HG03097 (cell line): Measurements from ENCODE around the gene KCNJ9.

Source experiments
- ATAC-seq: cut with Tn5 transposase; IDR thresholded peaks from one replicate; pipeline ENCODE4 v1.9.1; 2021; ENCODE audit not compliant: unreplicated experiment, low FRiP score

Gene KCNJ9

GRCh38 chr1:160086456-160086892 lies 5.1 kb downstream of the KCNJ9 start:
- no peak for ATAC-seq

- no peak for ATAC-seq
These were observed 5.9 kb downstream of the KCNJ9 start for GRCh38 chr1:160087118-160087662.

DNA sequence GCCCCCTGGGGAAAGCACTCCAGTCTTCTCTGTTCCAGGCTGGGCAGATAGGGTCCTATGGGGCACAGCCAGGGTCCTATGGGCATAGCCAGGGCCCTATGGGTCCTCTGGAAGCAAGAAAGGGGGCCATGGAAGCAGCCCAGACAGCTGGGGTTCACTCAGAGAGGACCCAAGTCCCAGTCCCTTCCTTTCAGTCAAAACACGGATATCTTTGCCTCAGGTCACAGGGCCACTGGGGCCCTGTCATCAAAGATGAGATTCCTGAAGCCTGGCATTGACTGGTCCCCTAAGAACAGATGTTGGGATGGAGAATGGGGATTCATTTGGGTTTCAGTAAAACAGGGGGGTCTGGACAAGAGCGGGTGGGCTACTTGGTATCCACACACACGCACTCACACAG lies 8.5 kb downstream of the KCNJ9 start:
- ATAC-seq, result no peak

GRCh38 chr1:160090760-160091159 lies 9.4 kb downstream of the KCNJ9 start:
- ATAC-seq, result no peak

DNA sequence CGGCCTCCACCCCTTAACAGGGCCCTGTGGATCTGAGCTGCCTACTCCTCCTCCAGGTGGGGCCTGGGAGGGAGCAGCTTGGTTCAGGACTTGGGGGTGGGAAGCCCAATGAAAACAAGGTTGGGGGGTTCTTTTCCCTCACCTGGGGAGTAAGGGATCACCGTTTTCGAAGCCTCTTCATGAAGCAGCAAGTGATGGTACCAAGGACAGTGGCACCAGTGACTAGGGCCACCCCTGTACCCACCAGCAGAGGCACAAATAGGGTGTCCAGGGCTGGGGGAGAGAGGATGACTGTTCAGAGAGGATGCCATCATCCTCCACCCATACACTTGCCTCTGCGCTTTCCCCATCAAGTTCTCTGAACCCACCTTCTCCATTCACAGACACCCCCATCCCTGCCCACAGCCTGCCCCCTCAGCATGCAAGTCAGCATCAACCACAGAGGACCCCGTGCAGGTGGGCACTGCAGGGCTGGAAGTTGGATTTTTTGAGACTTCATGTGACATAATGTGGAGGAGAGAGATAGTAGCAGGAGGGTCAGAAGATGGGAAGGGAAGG lies 10.4 kb downstream of the KCNJ9 start:
- no peak for ATAC-seq

DNA sequence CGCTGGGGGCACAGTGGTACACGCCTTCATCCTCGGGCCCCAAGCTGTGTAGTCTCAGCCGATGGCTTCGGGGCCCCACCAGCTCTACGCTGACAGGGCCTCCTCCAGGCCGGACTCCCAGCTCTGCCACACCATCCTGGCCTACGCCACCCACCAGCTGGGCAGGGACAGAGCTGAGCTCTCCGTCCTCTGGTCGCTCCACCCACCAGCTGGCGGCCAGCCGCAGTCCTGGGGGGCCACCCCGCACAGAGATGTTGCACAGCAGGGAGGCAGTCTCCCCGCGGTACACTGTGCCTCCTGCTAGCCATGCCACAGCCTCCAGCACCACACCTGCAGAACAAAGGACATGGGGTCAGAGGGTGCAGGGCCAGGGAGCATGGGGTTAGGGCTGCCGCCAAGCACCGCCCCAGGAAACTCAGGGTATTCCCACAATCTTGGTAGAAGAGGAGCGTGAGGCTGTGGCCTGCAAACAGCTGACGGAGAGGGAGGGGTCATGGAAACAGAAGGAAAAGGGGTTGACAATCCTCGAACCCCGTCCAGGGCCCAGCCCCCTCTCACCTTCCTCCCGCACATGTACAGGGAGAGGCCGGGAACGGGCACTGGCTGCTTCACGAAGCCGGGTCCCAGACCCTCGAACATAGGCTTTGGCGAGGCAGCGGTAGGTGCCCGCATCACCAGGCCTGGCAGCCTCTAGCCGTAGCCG lies 11.2 kb downstream of the KCNJ9 start:
- no peak for ATAC-seq

DNA sequence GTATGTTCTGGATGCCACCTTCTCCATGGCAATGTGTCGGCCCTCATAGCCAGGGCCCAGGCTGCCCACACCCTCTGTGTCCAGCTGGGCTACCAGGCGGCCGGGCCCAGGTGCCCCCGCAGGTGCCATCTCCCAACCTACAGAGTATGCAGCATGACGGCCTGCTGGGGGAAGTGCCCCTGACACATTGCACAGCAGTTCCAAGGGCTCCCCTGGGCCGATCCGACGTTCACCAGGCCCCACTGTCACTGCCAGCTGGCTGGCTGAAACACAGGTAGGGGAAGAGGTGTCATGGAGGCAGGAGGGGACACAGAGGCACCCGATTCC lies 11.7 kb downstream of the KCNJ9 start:
- ATAC-seq, result no peak

- no peak for ATAC-seq
These were observed 12.4 kb downstream of the KCNJ9 start for GRCh38 chr1:160093624-160094290.

GRCh38 chr1:160094291-160094625 lies 12.9 kb downstream of the KCNJ9 start:
- no peak for ATAC-seq

DNA sequence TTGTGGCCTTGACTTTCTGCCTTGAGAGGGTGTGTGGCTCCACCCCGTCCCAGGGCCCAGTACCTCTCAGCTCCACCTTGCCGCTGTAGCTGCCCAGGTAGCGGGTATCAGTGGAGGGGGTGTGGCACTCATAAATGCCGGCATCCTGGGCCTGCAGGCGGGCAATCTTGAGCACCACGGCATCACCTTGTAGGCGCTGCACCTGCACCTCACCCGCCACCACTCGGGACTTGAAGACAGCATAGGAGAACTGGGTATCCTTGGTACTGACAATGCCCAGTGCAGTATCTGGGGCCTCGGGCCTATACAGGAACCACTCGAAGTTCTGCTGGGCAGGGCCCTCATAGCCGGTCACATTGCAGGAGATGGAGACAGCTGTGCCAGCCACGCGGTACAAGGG lies 13.5 kb downstream of the KCNJ9 start:
- ATAC-seq, result no peak

DNA sequence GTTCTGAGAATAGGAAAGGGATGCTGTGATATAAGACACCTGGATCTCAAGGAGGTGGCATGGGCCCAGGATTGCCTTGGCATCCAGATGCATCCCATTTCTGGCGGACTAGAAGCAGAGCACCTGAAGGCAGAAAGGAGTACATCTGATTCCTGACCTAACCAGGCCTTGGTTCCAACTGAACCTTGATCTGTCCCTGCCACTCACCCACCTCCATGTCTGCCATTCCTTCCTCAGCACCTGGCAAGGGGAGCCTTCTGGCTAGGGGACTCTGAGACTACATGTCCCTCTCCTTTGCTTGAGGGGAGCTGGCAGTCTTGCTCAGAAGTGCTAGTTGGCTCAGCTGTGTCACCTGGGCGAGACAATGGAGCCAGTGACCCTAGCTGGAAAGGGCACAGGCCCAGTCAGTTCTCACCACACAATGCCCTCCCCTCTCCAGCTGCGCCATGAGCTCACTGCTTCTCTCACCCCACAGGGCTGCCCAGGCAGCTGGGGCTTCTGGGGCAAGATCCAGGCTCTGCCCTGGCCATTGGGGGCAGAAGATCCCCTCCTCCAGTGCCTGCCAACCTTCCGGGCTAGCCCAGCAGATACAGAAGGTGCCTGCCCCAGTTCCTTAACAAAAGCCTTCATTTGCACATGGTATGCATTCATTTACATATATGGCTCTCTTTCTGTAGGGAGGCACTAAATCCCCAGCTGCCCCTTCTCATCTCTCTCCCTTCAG lies 14.2 kb downstream of the KCNJ9 start:
- ATAC-seq, result no peak

DNA sequence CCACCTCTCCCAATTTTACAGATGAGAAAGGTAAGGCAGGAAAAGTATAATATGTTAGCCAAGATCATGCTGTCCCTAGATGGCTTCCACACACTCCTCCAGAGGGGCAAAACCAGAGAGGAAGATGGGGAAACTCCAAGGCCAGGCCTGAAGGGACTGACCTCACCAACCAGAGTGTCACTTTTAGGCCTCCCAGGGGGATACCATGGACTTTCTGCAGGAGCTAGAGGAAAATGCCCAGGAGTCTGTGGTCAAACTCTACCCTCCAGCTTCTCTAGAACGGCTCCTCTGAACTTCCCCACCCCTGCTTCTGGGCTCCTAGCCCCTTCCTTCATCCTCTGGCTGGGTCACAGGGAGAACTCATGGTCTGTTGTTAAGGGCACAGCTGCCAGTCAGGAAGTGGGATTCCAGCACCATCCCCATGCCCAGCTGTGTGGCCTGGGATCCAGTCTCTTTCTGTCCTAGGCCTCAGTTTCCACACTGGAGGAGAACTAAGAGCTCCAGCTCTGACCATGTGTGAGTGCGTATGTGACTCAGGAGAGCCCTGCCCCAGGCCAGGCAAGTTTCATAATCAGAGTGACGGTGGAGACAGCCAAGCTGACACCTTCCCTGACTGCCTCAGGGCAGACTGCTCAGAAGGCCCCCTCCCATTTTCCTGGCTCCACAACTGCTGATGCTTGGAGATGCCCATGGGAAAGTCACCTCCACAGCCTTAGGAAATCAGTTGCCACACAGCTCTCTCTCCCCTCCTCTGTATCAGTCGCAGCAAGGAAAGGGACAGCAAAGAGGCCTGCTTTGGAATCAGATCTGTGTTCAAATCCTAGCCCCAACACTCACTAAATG lies 15.2 kb downstream of the KCNJ9 start:
- ATAC-seq, result no peak

- ATAC-seq, result no peak
These were observed 16.0 kb downstream of the KCNJ9 start for GRCh38 chr1:160097151-160097910.

GRCh38 chr1:160097911-160098851 lies 16.8 kb downstream of the KCNJ9 start, which contains the start of gene IGSF8:
Gene IGSF8, minus strand, starts transcription at chr1:160098619. Its CDS starts 147 bp downstream, at chr1:160098472.
- ATAC-seq, result peak; percentile 37

- peak; percentile 78 for ATAC-seq
These were observed 17.7 kb downstream of the KCNJ9 start for GRCh38 chr1:160098852-160099561.

GRCh38 chr1:160099716-160100375 lies 18.5 kb downstream of the KCNJ9 start:
- ATAC-seq, result no peak

DNA sequence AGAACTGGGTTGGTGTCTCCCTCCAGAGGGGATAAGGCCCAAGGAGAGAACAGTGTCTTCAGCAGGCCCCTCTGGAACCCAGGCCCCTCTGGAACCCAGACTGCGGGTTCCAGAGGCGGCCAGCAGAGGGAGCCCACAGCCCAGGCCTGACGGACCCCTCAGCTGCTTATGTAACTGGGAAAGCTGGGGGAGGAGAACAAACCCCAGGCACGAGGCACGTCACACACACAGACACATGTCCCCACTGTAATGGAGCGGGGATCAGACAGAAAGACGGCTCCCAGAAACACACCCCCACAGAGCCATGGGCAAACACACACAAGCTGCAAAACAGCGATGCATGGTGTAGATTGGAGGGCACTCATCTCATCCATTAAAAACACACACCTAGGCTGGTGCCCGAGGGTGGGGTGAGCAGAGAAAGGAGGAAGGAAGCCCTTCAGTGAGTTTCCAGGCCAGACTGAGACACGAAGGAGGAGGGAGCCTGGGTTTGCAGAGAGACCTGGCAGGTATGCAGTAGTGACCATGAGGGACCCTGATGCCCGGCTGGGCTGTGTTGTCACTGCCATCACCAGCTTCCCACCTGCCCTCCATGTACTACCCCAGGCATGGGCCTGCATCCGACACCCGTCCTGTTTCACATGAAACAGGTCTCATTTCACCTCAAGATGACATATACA lies 19.8 kb downstream of the KCNJ9 start:
- no peak for ATAC-seq
